BE2C (cell line): ENCODE results near the gene C2CD2L.
A peak's percentile ranks its signal among the peaks of the same experiment; 100 is the strongest.

ENCODE experiments used
- DNase-seq: peaks from one replicate; pipeline ENCODE4 v3.0.0-alpha.2; 2020
- H3K27me3 ChIP-seq: fragments of 250-450 bp; sonication (Bioruptor Pico); 2 replicates; pipeline ENCODE4 v1.5.1; 2020; ENCODE audit warnings: mild to moderate bottlenecking
- H3K36me3 ChIP-seq: fragments of 250-450 bp; sonication (Bioruptor Pico); 2 replicates; pipeline ENCODE4 v1.5.1; 2020; ENCODE audit warnings: mild to moderate bottlenecking
- H3K4me1 ChIP-seq: fragments of 250-450 bp; sonication (Bioruptor Pico); 2 replicates; pipeline ENCODE4 v1.5.1; 2020
- H3K4me3 ChIP-seq: 2 replicates; pipeline ENCODE4 v1.5.1; 2011; ENCODE audit warnings: low read depth, low read length
- H3K9me3 ChIP-seq: fragments of 250-450 bp; sonication (Bioruptor Pico); 2 replicates; pipeline ENCODE4 v1.5.1; 2020
- CTCF ChIP-seq: IDR thresholded peaks from 2 replicates; pipeline ENCODE4 v1.5.1; 2012; ENCODE audit warnings: mild to moderate bottlenecking, low read depth, low read length

The C2CD2L gene

GRCh38 chr11:119092880-119093842, 14.0 kb upstream of the C2CD2L start:
- Histone ChIP-seq H3K9me3 (no peaks in the 10 kb centered on the region), H3K27me3 (no peaks in the 10 kb centered on the region), H3K36me3 (peaks cover 47% of the 10 kb centered on the region), H3K4me3 (peak overlapping the region; percentile 80), H3K4me1 (peaks cover 11% of the 10 kb centered on the region; the same call in 1 of the 2 replicates)
- no peak for TF ChIP-seq CTCF
- DNase-seq, result no peak

GRCh38 chr11:119093942-119094815, 13.0 kb upstream of the C2CD2L start:
- Histone ChIP-seq H3K36me3 (peaks cover 49% of the 10 kb centered on the region), H3K4me3 (peak overlapping the region; percentile 80), H3K9me3 (no peaks in the 10 kb centered on the region), H3K27me3 (no peaks in the 10 kb centered on the region), H3K4me1 (peaks cover 11% of the 10 kb centered on the region; the same call in 1 of the 2 replicates)
- no peak for TF ChIP-seq CTCF
- peak; percentile 26 for DNase-seq

GRCh38 chr11:119094816-119095065, 12.4 kb upstream of the C2CD2L start:
- Histone ChIP-seq H3K36me3 (peaks cover 49% of the 10 kb centered on the region), H3K4me1 (peaks cover 7% of the 10 kb centered on the region; the same call in 1 of the 2 replicates), H3K27me3 (no peaks in the 10 kb centered on the region), H3K9me3 (no peaks in the 10 kb centered on the region), H3K4me3 (peak overlapping the region; percentile 80)
- DNase-seq, result peak; percentile 87
- peak; percentile 68 for TF ChIP-seq CTCF

- Histone ChIP-seq H3K36me3 (peaks cover 49% of the 10 kb centered on the region), H3K4me1 (peaks cover 7% of the 10 kb centered on the region; the same call in 1 of the 2 replicates), H3K4me3 (peak overlapping the region; percentile 80), H3K27me3 (no peaks in the 10 kb centered on the region), H3K9me3 (no peaks in the 10 kb centered on the region)
- peak; percentile 22; the same call in 1 of the 2 replicates for TF ChIP-seq CTCF
- DNase-seq, result peak; percentile 99
Measured at GRCh38 chr11:119095066-119095880, 11.9 kb upstream of the C2CD2L start.

- TF ChIP-seq CTCF, result no peak
- Histone ChIP-seq H3K27me3 (no peaks in the 10 kb centered on the region), H3K9me3 (no peaks in the 10 kb centered on the region), H3K4me1 (peaks cover 4% of the 10 kb centered on the region; the same call in 1 of the 2 replicates), H3K36me3 (peaks cover 18% of the 10 kb centered on the region), H3K4me3 (peak overlapping the region; percentile 97; the same call in 1 of the 2 replicates)
- no peak for DNase-seq
Measured at GRCh38 chr11:119099711-119100110, 7.4 kb upstream of the C2CD2L start.
